Measurements from ENCODE around the gene INHBA. TPM values are rescaled to one million over a fixed set of nuclear protein-coding genes. Genes with fewer than 3 reads are reported as not detected.

INHBA gene
- total and polyA plus RNA-seq, 9 of the 15 experiments (the other 6 are each of a cell fraction or from before 2014, with no cell fraction given): 0.02 to 0.04 TPM; not detected in 7

DNA sequence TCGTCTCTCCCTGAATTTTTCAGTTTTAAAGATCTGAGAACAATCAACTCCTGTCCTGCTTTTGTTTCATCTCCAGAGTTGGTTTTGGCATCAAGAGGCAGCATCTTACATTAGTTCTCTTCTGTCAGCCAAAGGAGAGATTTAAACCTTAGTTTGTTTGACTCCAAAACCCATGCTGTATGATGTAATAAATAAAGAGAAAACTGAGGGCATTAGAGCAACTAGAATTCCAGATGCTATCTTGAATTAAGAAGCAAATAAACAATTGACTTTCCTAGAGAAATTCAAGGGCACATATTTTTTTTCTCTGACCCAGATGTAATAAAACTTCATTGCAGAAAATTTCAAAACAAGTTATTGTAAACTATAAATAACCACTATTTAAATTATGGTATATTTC is 54.4 kb downstream of the INHBA start (continued):
- TF ChIP-seq NELFE (IDR thresholded peaks at IDR 0.05; ENCODE audit: insufficient read depth, insufficient read length): no peak
- TF ChIP-seq ZKSCAN8 (CRISPR knock-in tag; IDR thresholded peaks at IDR 0.05): no peak

DNA sequence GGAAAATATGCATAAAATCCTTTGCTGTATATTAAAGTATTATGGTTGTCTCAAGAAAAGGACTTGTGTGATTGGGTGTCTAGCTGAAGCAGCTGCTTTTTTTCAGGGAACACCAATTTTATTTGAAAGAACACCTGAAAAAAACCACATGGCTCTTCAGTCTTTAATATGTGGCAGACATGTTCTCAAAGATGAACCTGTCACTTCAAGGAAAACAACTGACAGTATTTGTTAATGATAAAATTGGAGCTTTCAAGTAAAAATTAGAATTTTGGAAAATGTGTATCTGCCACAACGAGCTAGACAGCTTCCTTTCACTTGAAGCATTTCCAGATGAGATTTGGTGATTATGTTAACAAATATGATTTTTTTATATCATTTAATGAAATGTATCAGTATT is 59.3 kb downstream of the INHBA start:
- intact Hi-C loops (cut with micrococcal nuclease): no loop called here
- no peak overlapping the region for H3K4me2 ChIP-seq (ENCODE audit: insufficient read depth, low read length)
- CTCF ChIA-PET (ENCODE audit: low intra/inter-chr PET ratio): no interaction called here
- BruUV-seq (replicated peaks): no TSS peak
- H4K20me1 ChIP-seq (replicated peaks; ENCODE audit: control insufficient read depth, insufficient read depth, low read length): no peaks in the 10 kb centered on the region
- DNase-seq (ENCODE audit: extremely low read depth in 1 of 4, low spot score in 3 of 4) (no peak), ATAC-seq (no peak), FAIRE-seq (no peak)
- H3K9ac ChIP-seq (ENCODE audit: insufficient read depth in 1 of 2, low read depth in 2 of 2, low read length in 2 of 2): no peak overlapping the region
- no peak overlapping the region for H3K4me3 ChIP-seq
- POLR2A ChIA-PET: no interaction called here
- no peaks in the 10 kb centered on the region; the same call in 1 of the 2 replicates for H3K9me3 ChIP-seq (replicated peaks; ENCODE audit: control insufficient read depth, insufficient read depth, low read depth, low read length)
- H3K27ac ChIP-seq (ENCODE audit: extremely low read depth, low read depth, low read length): no peak overlapping the region
- H3K79me2 ChIP-seq (ENCODE audit: control insufficient read depth, insufficient read depth, low read length): no peaks in the 10 kb centered on the region
- H3K9me1 ChIP-seq (ENCODE audit: control insufficient read depth, insufficient read depth, low read length): no peaks in the 10 kb centered on the region
- H3K36me3 ChIP-seq (ENCODE audit: control insufficient read depth, insufficient read depth, low read length): no peaks in the 10 kb centered on the region
- 0% methylated on average over 1 of the region's 1 CpG for WGBS (ENCODE audit: insufficient coverage, low coverage, missing lambda C conversion rate)
- H3K4me1 ChIP-seq (replicated peaks in 1 of 2; ENCODE audit: control insufficient read depth in 2 of 2, insufficient read depth in 2 of 2, low read length in 2 of 2): no peaks in the 10 kb centered on the region
- H3K27me3 ChIP-seq (ENCODE audit: control insufficient read depth in 2 of 2, insufficient read depth in 2 of 2, low read length in 2 of 2): no peaks in the 10 kb centered on the region
- no peak for TF ChIP-seq KLF1 (tag; IDR thresholded peaks at IDR 0.05)
- TF ChIP-seq, protein P1, sequence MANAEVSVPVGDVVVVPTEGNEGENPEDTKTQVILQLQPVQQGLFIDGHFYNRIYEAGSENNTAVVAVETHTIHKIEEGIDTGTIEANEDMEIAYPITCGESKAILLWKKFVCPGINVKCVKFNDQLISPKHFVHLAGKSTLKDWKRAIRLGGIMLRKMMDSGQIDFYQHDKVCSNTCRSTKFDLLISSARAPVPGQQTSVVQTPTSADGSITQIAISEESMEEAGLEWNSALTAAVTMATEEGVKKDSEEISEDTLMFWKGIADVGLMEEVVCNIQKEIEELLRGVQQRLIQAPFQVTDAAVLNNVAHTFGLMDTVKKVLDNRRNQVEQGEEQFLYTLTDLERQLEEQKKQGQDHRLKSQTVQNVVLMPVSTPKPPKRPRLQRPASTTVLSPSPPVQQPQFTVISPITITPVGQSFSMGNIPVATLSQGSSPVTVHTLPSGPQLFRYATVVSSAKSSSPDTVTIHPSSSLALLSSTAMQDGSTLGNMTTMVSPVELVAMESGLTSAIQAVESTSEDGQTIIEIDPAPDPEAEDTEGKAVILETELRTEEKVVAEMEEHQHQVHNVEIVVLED (CRISPR knock-in tag; IDR thresholded peaks at IDR 0.05): no peak
- in situ Hi-C loops (cut with MboI): no loop called here
- no peak overlapping the region for H2AFZ ChIP-seq (ENCODE audit: low read depth, low read length)
